Activated CD8-positive, alpha-beta memory T cell treated with anti-CD3 and anti-CD28 coated beads for 36 hours (primary cell): Measurements from ENCODE around the gene MT1A. TPM values are rescaled to one million over a fixed set of nuclear protein-coding genes. Genes with fewer than 3 reads are reported as not detected.

Experiments used
- CTCF ChIA-PET: fragments of 350-600 bp; sonication (Branson Sonifier 250); formaldehyde crosslinking; loops from one replicate; lab custom pipeline; 2021; ENCODE audit warnings: antibody characterized with exemption; lab: Charles Lee
- POLR2A ChIA-PET: fragments of 350-600 bp; sonication (Branson Sonifier 250); formaldehyde crosslinking; loops from one replicate; lab custom pipeline; 2021; ENCODE audit warnings: antibody characterized with exemption; lab: Charles Lee
- total RNA-seq, 2 experiments: library from RNA; stranded (reverse); gene quantifications; one replicate each; pipeline ENCODE4 v1.2.3, GENCODE V29; 2021

MT1A gene
- total RNA-seq, 2 experiments from 2014 or later, result 1.1 TPM; not detected in 1

GRCh38 chr16:56640076-56640475 lies 1.6 kb downstream of the MT1A start:
- ChIA-PET CTCF (no interaction called here), POLR2A (no interaction called here)

GRCh38 chr16:56641166-56641565 lies 2.7 kb downstream of the MT1A start:
- ChIA-PET CTCF (interaction anchor here (1.1 to 1.5 kb wide), 2 partner anchors 41 to 64 kb away, joined by 3 read pairs; no protein-coding TSS in a partner anchor), POLR2A (no interaction called here)

GRCh38 chr16:56643080-56643778 lies 4.8 kb downstream of the MT1A start:
- CTCF ChIA-PET, result interaction anchor here (0.9 to 2.1 kb wide), 12 partner anchors 9 to 67 kb away, joined by 3 to 9 read pairs (median 4); partner anchors contain the start of genes MT1B, MT1E, MT1X and MT2A
- POLR2A ChIA-PET, result interaction anchor here (1.0 to 1.1 kb wide), 2 partner anchors 35 to 40 kb away, joined by 4 to 6 read pairs; partner anchors contain the start of genes MT1X and MT2A

- CTCF ChIA-PET, result interaction anchor here (0.9 to 2.1 kb wide), 10 partner anchors 8 to 67 kb away, joined by 3 to 9 read pairs (median 4); partner anchors contain the start of genes MT1B, MT1E, MT1X and MT2A
- POLR2A ChIA-PET, result interaction anchor here (1.0 to 1.1 kb wide), 2 partner anchors 36 to 39 kb away, joined by 4 to 6 read pairs; partner anchors contain the start of genes MT1X and MT2A
Observed at GRCh38 chr16:56643833-56644232, 5.4 kb downstream of the MT1A start.

GRCh38 chr16:56645311-56645710 lies 6.8 kb downstream of the MT1A start:
- ChIA-PET POLR2A (no interaction called here), CTCF (no interaction called here)

GRCh38 chr16:56645838-56646237 lies 7.4 kb downstream of the MT1A start:
- ChIA-PET POLR2A (no interaction called here), CTCF (interaction anchor here (0.9 kb wide), 1 partner anchor 10 kb away, joined by 3 read pairs; no protein-coding TSS in a partner anchor)

GRCh38 chr16:56647641-56648431 lies 9.4 kb downstream of the MT1A start:
- ChIA-PET CTCF (no interaction called here), POLR2A (no interaction called here)

GRCh38 chr16:56649271-56649670 lies 10.8 kb downstream of the MT1A start:
- ChIA-PET POLR2A (no interaction called here), CTCF (interaction anchor here (0.7 to 1.6 kb wide), 3 partner anchors 13 to 130 kb away, joined by 3 to 4 read pairs (median 3); partner anchors contain the start of gene BBS2)

- ChIA-PET CTCF (interaction anchor here (1.1 to 1.6 kb wide), 2 partner anchors 52 to 130 kb away, joined by 3 to 4 read pairs; partner anchors contain the start of gene BBS2), POLR2A (no interaction called here)
Observed at GRCh38 chr16:56649820-56650219, 11.4 kb downstream of the MT1A start.

GRCh38 chr16:56651586-56651985 lies 13.1 kb downstream of the MT1A start, which contains the start of gene MT1B:
MT1B (plus strand) TSS chr16:56651886; CDS start chr16:56651954, 68 bp downstream.
- ChIA-PET CTCF (interaction anchor here (1.2 kb wide), 1 partner anchor 8 kb away, joined by 4 read pairs; no protein-coding TSS in a partner anchor), POLR2A (no interaction called here)

- ChIA-PET POLR2A (no interaction called here), CTCF (interaction anchor here (1.1 to 1.2 kb wide), 2 partner anchors 9 to 49 kb away, joined by 3 to 4 read pairs; no protein-coding TSS in a partner anchor)
Observed at GRCh38 chr16:56652600-56652999, 14.1 kb downstream of the MT1A start.

- POLR2A ChIA-PET, result interaction anchor here (0.7 kb wide), 1 partner anchor 29 kb away, joined by 5 read pairs; no protein-coding TSS in a partner anchor
Observed at GRCh38 chr16:56653218-56653617, 14.8 kb downstream of the MT1A start.

GRCh38 chr16:56657555-56658326 lies 19.3 kb downstream of the MT1A start, which contains the start of gene MT1F:
MT1F (plus strand) TSS chr16:56657959; CDS start chr16:56658059, 100 bp downstream.
- POLR2A ChIA-PET, result no interaction called here
- CTCF ChIA-PET, result interaction anchor here (1.5 kb wide), 1 partner anchor 34 kb away, joined by 4 read pairs; no protein-coding TSS in a partner anchor

More at GRCh38 chr16:56653218-56653617, 14.8 kb downstream of the MT1A start:
- CTCF ChIA-PET, result interaction anchor here (1.1 kb wide), 1 partner anchor 49 kb away, joined by 3 read pairs; no protein-coding TSS in a partner anchor

GRCh38 chr16:56658327-56658875 lies 19.9 kb downstream of the MT1A start:
- ChIA-PET CTCF (no interaction called here), POLR2A (no interaction called here)

- CTCF ChIA-PET, result interaction anchor here (0.7 kb wide), 1 partner anchor 39 kb away, joined by 5 read pairs; no protein-coding TSS in a partner anchor
- POLR2A ChIA-PET, result no interaction called here
Observed at GRCh38 chr16:56662357-56663354, 24.2 kb downstream of the MT1A start.

- CTCF ChIA-PET, result interaction anchor here (0.6 kb wide), 1 partner anchor 11 kb away, joined by 3 read pairs; no protein-coding TSS in a partner anchor
- POLR2A ChIA-PET, result no interaction called here
Observed at GRCh38 chr16:56664506-56664905, 26.0 kb downstream of the MT1A start.
